ENCODE results near the gene ARVCF. TPM values are rescaled to one million over a fixed set of nuclear protein-coding genes. Genes with fewer than 3 reads are reported as not detected.

ARVCF gene
- total and polyA plus RNA-seq, 7 donors = 3.6 to 28.0 (median 8.7) TPM

DNA sequence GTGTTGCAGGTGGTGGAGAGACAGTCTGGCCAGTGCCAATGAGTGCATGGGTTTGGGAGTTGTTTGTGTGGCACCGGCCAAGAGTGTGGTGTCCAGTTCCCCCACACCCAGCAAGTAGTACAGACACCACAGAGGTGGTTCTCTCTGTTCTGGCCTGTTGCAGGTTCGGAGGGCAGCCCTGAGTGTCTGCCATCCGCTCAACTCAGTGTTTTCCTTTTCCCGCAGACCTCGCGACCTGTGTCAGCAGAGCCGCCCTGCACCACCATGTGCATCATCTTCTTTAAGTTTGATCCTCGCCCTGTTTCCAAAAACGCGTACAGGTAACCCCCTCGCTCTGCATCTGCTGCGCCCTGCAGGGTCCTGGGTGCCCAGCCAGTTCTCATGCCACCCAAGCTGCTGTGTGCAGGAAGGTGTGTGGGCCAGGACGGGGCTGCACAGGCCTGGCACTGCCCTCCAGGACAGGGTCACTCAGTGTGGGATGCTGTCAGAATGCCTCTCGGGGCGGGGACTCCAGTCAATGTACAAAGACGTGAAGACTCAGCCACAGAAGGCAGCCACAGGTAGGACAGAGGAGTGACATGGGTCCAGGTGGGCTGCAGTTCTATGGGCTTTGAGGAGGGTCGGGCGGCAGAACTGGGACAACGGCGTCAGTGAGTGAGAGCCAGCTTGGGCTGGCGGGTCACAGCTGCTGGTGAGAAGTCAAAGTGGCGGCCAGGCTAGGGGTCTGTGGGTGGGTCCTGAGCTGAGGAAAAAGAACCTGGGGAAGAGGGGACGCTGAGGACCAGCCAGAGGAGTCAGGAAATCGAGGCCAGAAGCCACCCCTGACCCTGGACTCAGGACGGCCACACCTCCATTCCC is 20.1 kb upstream of the ARVCF start:
- Histone ChIP-seq H3K27ac (no peak overlapping the region), H3K27me3 (ENCODE audit: insufficient read depth in 3 of 3, low read length in 2 of 3) (no peaks in the 10 kb centered on the region), H3K4me1 (peaks cover 20% of the 10 kb centered on the region), H3K36me3 (ENCODE audit: insufficient read depth in 1 of 2, low read depth in 1 of 2) (peaks cover 0 to 56% of the 10 kb centered on the region in 2 donors), H3K4me3 (no peak overlapping the region), H3K9me3 (no peaks in the 10 kb centered on the region)
- WGBS, 3 donors = 95 to 96% (median 96%) methylated on average over 25 of the region's 25 CpGs
- TF ChIP-seq, protein P1, sequence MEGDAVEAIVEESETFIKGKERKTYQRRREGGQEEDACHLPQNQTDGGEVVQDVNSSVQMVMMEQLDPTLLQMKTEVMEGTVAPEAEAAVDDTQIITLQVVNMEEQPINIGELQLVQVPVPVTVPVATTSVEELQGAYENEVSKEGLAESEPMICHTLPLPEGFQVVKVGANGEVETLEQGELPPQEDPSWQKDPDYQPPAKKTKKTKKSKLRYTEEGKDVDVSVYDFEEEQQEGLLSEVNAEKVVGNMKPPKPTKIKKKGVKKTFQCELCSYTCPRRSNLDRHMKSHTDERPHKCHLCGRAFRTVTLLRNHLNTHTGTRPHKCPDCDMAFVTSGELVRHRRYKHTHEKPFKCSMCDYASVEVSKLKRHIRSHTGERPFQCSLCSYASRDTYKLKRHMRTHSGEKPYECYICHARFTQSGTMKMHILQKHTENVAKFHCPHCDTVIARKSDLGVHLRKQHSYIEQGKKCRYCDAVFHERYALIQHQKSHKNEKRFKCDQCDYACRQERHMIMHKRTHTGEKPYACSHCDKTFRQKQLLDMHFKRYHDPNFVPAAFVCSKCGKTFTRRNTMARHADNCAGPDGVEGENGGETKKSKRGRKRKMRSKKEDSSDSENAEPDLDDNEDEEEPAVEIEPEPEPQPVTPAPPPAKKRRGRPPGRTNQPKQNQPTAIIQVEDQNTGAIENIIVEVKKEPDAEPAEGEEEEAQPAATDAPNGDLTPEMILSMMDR (IDR thresholded peaks at IDR 0.05) = no peak
- ATAC-seq (no peak), DNase-seq (no peak)
- intact Hi-C loops (cut with DNase I) = no loop called here

DNA sequence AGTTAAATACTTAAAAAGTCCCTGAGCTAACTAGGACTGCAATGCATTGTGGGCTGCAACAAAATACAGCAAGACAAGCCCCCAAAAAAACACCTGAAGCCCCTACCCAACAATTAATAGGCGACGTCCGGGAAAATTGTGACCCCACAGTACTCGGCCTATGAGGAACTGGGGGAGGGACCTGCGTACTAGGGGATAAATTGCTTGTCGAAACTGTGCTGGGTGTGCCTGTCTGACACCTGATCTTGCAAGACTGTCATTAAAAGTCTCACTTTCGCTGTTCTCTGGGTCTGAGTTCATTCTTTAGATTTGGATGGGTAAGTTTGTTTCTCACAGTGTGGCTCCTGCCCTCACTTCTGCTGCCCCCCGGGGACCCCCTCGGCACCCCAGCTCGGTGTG is 19.5 kb upstream of the ARVCF start:
- 86 to 93% (median 91%) methylated on average over 10 of the region's 10 CpGs for WGBS, 3 donors
- Histone ChIP-seq H3K4me1 (peaks cover 20% of the 10 kb centered on the region), H3K9me3 (no peaks in the 10 kb centered on the region), H3K27ac (no peak overlapping the region), H3K36me3 (ENCODE audit: insufficient read depth in 1 of 2, low read depth in 1 of 2) (peaks cover 0 to 52% of the 10 kb centered on the region in 2 donors), H3K4me3 (no peak overlapping the region), H3K27me3 (ENCODE audit: insufficient read depth in 3 of 3, low read length in 2 of 3) (no peaks in the 10 kb centered on the region)
- intact Hi-C loops (cut with DNase I) = no loop called here
- TF ChIP-seq, protein P1 (IDR thresholded peaks at IDR 0.05) = no peak
- DNase-seq (no peak), ATAC-seq (no peak)

DNA sequence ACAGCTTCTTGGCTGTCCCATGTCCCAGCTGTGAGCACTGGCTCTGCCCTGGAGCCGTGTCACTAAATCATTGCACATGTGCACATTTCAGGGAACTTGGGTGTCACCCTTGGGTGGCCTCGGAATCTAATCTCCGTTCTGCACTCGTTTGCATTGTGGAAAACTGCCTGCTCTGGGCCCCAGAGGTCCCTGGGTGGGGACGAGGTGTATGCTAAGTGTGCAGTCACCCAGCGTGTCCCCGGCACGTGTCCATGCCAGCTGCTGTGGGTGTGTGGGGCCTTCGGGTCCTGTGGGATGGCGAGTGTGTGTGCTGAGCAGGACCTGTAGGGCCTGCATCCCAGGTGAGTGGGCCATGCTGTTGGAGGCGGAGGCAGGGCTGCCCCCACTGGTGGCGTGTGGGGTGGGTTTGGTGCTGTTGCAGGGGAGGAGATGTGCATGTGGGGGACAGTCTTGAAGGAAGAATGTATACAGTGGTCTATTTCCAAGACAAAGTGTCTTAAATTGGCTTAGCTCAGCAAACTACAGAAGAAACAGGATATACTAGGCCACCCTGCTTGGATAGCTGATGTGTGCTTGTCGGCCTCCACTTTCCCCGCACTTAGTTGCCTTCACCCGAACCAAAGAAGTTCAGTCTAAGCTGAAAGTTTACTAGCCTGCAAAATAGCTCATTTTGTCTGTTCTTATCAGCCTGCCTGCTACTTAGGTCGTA is 18.9 kb upstream of the ARVCF start:
- Histone ChIP-seq H3K4me1 (peaks cover 20% of the 10 kb centered on the region), H3K27ac (no peak overlapping the region), H3K9me3 (no peaks in the 10 kb centered on the region), H3K4me3 (no peak overlapping the region), H3K36me3 (ENCODE audit: insufficient read depth in 1 of 2, low read depth in 1 of 2) (peaks cover 0 to 47% of the 10 kb centered on the region in 2 donors), H3K27me3 (ENCODE audit: insufficient read depth in 3 of 3, low read length in 2 of 3) (no peaks in the 10 kb centered on the region)
- DNase-seq (no peak), ATAC-seq (no peak)
- 73 to 83% (median 79%) methylated on average over 16 of the region's 16 CpGs for WGBS, 3 donors
- intact Hi-C loops (cut with DNase I) = no loop called here
- TF ChIP-seq, protein P1 (IDR thresholded peaks at IDR 0.05) = no peak

DNA sequence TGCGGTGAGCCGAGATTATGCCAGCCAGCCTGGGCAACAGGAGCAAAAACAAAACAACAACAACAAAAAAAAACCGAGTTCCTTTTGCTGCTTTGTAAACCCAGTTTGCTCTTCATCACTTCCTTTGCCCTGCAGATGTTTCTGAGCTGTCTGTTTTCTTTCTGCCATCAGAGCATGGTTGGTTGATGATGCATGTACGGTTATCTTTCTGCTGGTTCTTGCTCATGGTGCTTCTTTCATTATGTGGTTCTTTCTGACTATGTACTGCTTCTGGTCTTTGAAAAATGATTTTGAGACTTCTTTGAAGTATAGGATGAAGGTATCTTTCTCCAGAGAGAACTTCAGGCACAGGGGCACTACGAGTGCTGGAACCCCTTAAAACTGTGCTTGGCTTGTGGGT is 17.5 kb upstream of the ARVCF start:
- Histone ChIP-seq H3K4me3 (no peak overlapping the region), H3K27ac (no peak overlapping the region), H3K9me3 (no peaks in the 10 kb centered on the region), H3K4me1 (peaks cover 22% of the 10 kb centered on the region), H3K27me3 (ENCODE audit: insufficient read depth in 3 of 3, low read length in 2 of 3) (no peaks in the 10 kb centered on the region), H3K36me3 (ENCODE audit: insufficient read depth in 1 of 2, low read depth in 1 of 2) (peaks cover 0 to 35% of the 10 kb centered on the region in 2 donors)
- no peak for ATAC-seq
- 71 to 85% (median 78%) methylated on average over 5 of the region's 5 CpGs for WGBS, 3 donors
- intact Hi-C loops (cut with DNase I) = no loop called here
- TF ChIP-seq, protein P1 (IDR thresholded peaks at IDR 0.05) = no peak
- DNase-seq = no peak

Measured in psoas muscle (tissue), 8 donors.